ENCODE results near the gene PDXDC1.
"Not testable (repeated sequence)": the region's sequence is repeated elsewhere in the genome, so short reads cannot be mapped to it uniquely, and the experiment has no call there.

PDXDC1 gene

GRCh38 chr16:14976971-14977736 lies 2.3 kb downstream of the PDXDC1 start:
- not testable (repeated sequence) for ATAC-seq

- not testable (repeated sequence) for ATAC-seq
Observed at GRCh38 chr16:14978281-14978680, 3.5 kb downstream of the PDXDC1 start.

GRCh38 chr16:14978908-14979307 lies 4.1 kb downstream of the PDXDC1 start:
- ATAC-seq = not testable (repeated sequence)

- not testable (repeated sequence) for ATAC-seq
Observed at GRCh38 chr16:14981234-14981633, 6.4 kb downstream of the PDXDC1 start.

- not testable (repeated sequence) for ATAC-seq
Observed at GRCh38 chr16:14982521-14982920, 7.7 kb downstream of the PDXDC1 start.

GRCh38 chr16:14988092-14988491 lies 13.3 kb downstream of the PDXDC1 start:
- ATAC-seq = not testable (repeated sequence)

- not testable (repeated sequence) for ATAC-seq
Observed at GRCh38 chr16:14988661-14989191, 13.9 kb downstream of the PDXDC1 start.

- not testable (repeated sequence) for ATAC-seq
Observed at GRCh38 chr16:14989291-14990281, 14.8 kb downstream of the PDXDC1 start.

GRCh38 chr16:14993277-14994151 lies 18.7 kb downstream of the PDXDC1 start:
- not testable (repeated sequence) for ATAC-seq

GRCh38 chr16:14996702-14997101 lies 21.9 kb downstream of the PDXDC1 start:
- not testable (repeated sequence) for ATAC-seq

- ATAC-seq = not testable (repeated sequence)
Observed at GRCh38 chr16:14998300-14998699, 23.5 kb downstream of the PDXDC1 start.

- not testable (repeated sequence) for ATAC-seq
Observed at GRCh38 chr16:14999845-15000244, 25.0 kb downstream of the PDXDC1 start.

GRCh38 chr16:15002448-15002847 lies 27.6 kb downstream of the PDXDC1 start:
- not testable (repeated sequence) for ATAC-seq

- ATAC-seq = not testable (repeated sequence)
Observed at GRCh38 chr16:15005357-15006132, 30.7 kb downstream of the PDXDC1 start.

- ATAC-seq = not testable (repeated sequence)
Observed at GRCh38 chr16:15008647-15009046, 33.8 kb downstream of the PDXDC1 start.

- not testable (repeated sequence) for ATAC-seq
Observed at GRCh38 chr16:15012941-15013340, 38.1 kb downstream of the PDXDC1 start.

- ATAC-seq = peak; percentile 41
Observed at GRCh38 chr16:15015671-15016070, 40.8 kb downstream of the PDXDC1 start.

GRCh38 chr16:15016354-15016753 lies 41.5 kb downstream of the PDXDC1 start:
- peak; percentile 49 for ATAC-seq

GRCh38 chr16:15016951-15017580 lies 42.2 kb downstream of the PDXDC1 start:
- ATAC-seq = not testable (repeated sequence)

Data from SK-N-SH treated with all-trans-retinoic acid at 6 μM for 48 hours (cell line).